Measurements from ENCODE around the gene PTPRD.

DNA sequence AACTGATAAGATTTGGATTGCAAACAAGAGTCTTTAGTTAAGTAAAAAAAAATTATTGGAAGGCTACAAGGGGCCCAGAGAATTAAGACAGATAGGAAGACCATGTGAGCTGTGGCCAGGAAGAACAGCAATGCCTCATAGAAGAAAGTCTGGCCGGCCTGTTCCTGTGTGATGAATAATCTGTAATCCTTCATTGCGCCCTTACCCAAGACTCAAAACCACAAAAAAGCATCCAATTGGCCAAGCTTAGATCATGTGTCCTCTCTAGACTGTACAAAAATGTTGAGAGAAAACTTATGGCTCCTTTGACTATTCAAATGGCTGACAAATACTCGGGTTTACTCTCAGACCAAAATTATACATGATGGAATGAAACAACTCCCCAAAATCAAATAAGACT lies 1383.5 kb downstream of the PTPRD start:
- TF ChIP-seq EZH2phosphoT487 (IDR thresholded peaks at IDR 0.05; ENCODE audit: borderline replicate concordance): no peak
- TF ChIP-seq, protein P1, sequence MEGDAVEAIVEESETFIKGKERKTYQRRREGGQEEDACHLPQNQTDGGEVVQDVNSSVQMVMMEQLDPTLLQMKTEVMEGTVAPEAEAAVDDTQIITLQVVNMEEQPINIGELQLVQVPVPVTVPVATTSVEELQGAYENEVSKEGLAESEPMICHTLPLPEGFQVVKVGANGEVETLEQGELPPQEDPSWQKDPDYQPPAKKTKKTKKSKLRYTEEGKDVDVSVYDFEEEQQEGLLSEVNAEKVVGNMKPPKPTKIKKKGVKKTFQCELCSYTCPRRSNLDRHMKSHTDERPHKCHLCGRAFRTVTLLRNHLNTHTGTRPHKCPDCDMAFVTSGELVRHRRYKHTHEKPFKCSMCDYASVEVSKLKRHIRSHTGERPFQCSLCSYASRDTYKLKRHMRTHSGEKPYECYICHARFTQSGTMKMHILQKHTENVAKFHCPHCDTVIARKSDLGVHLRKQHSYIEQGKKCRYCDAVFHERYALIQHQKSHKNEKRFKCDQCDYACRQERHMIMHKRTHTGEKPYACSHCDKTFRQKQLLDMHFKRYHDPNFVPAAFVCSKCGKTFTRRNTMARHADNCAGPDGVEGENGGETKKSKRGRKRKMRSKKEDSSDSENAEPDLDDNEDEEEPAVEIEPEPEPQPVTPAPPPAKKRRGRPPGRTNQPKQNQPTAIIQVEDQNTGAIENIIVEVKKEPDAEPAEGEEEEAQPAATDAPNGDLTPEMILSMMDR (conservative IDR thresholded peaks at IDR 0.05; ENCODE audit: low read length): no peak

All from Loucy (cell line).